ENCODE results near the gene RPL35A. TPM values are rescaled to one million over a fixed set of nuclear protein-coding genes. Genes with fewer than 3 reads are reported as not detected.
"Not testable (repeated sequence)": the region's sequence is repeated elsewhere in the genome, so short reads cannot be mapped to it uniquely, and the experiment has no call there.

Gene RPL35A
- polyA plus RNA-seq, 2 of the 4 experiments (the other 2 are of a cell fraction) = 930 to 1,060 TPM

GRCh38 chr3:197906023-197906849 is 43.8 kb upstream of the RPL35A start:
- no peak overlapping the region for H3K27ac ChIP-seq
- ATAC-seq (peak; percentile 97 to 99), FAIRE-seq (no peak), DNase-seq (ENCODE audit: low read depth in 1 of 2, low spot score in 1 of 2) (peak; percentile 49 to 84)
- peak overlapping the region; percentile 58 for H3K4me2 ChIP-seq
- 18% methylated on average over 17 of the region's 17 CpGs for WGBS (ENCODE audit: missing lambda C conversion rate)
- POLR2A ChIA-PET = no interaction called here
- H3K4me1 ChIP-seq = no peaks in the 10 kb centered on the region
- CTCF ChIA-PET = interaction anchor here (0.6 to 2.3 kb wide), 16 partner anchors 9 to 174 kb away, joined by 3 to 23 read pairs (median 4); no protein-coding TSS in a partner anchor
- TF ChIP-seq MAFK (IDR thresholded peaks at IDR 0.05; ENCODE audit: partially characterized antibody) (peak; percentile 1), CTCF (IDR thresholded peaks at IDR 0.05) (peak; percentile 75), JUNB (IDR thresholded peaks at IDR 0.05) (no peak), SMC3 (IDR thresholded peaks at IDR 0.05) (peak; percentile 36; the same call in 1 of the 3 replicates), ZSCAN20 (CRISPR knock-in tag; IDR thresholded peaks at IDR 0.05) (no peak), RAD21 (conservative IDR thresholded peaks at IDR 0.05 in 1 of 2, IDR thresholded peaks at IDR 0.05 in 1 of 2) (peak; percentile 80 to 89)
- no peaks in the 10 kb centered on the region for H3K9me3 ChIP-seq
- H3K4me3 ChIP-seq = no peak overlapping the region

GRCh38 chr3:197906850-197907187 is 43.2 kb upstream of the RPL35A start:
- no peak for FAIRE-seq
- no peak for DNase-seq (ENCODE audit: low read depth in 1 of 2, low spot score in 1 of 2)
- no peak overlapping the region for H3K4me2 ChIP-seq
- H3K27ac ChIP-seq = no peak overlapping the region
- ATAC-seq = no peak
- no peaks in the 10 kb centered on the region for H3K4me1 ChIP-seq
- 84% methylated on average over 3 of the region's 3 CpGs for WGBS (ENCODE audit: missing lambda C conversion rate)
- TF ChIP-seq CBX8 (IDR thresholded peaks at IDR 0.05) (no peak), ZSCAN20 (CRISPR knock-in tag; IDR thresholded peaks at IDR 0.05) (no peak), JUN (IDR thresholded peaks at IDR 0.05) (no peak), ELK1 (IDR thresholded peaks at IDR 0.05; ENCODE audit: low read depth, low read length) (no peak)
- ChIA-PET POLR2A (no interaction called here), CTCF (interaction anchor here (0.9 to 2.3 kb wide), 6 partner anchors 8 to 173 kb away, joined by 3 to 23 read pairs (median 6); no protein-coding TSS in a partner anchor)
- H3K9me3 ChIP-seq = no peaks in the 10 kb centered on the region
- H3K4me3 ChIP-seq = no peak overlapping the region

- H3K27ac ChIP-seq = no peak overlapping the region
- 59% methylated on average over 2 of the region's 2 CpGs for WGBS (ENCODE audit: missing lambda C conversion rate)
Observed at GRCh38 chr3:197907196-197907595, 42.8 kb upstream of the RPL35A start.

GRCh38 chr3:197908550-197908949 is 41.4 kb upstream of the RPL35A start:
- H3K4me2 ChIP-seq; ATAC-seq; H3K27ac ChIP-seq; POLR2A ChIA-PET; H3K4me1 ChIP-seq; DNase-seq (ENCODE audit: low read depth in 1 of 2, low spot score in 1 of 2); FAIRE-seq; H3K9me3 ChIP-seq; H3K4me3 ChIP-seq: not testable (repeated sequence)
- WGBS (ENCODE audit: missing lambda C conversion rate) = 75% methylated on average over 2 of the region's 2 CpGs
- CTCF ChIA-PET = interaction anchor here (1.5 kb wide), 1 partner anchor 34 kb away, joined by 3 read pairs; no protein-coding TSS in a partner anchor

More at GRCh38 chr3:197907196-197907595, 42.8 kb upstream of the RPL35A start:
- POLR2A ChIA-PET = no interaction called here
- Histone ChIP-seq H3K4me3 (no peak overlapping the region), H3K9me3 (no peaks in the 10 kb centered on the region), H3K4me2 (no peak overlapping the region), H3K4me1 (no peaks in the 10 kb centered on the region)
- TF ChIP-seq KDM5A (IDR thresholded peaks at IDR 0.05) (no peak), BHLHE40 (IDR thresholded peaks at IDR 0.05; ENCODE audit: low read depth, low read length) (no peak), RARB (CRISPR knock-in tag; IDR thresholded peaks at IDR 0.05) (no peak), CEBPB (IDR thresholded peaks at IDR 0.05) (no peak), USF2 (IDR thresholded peaks at IDR 0.05) (no peak), RNF2 (IDR thresholded peaks at IDR 0.05; ENCODE audit: borderline replicate concordance, low read depth) (no peak), PHF8 (IDR thresholded peaks at IDR 0.05; ENCODE audit: borderline replicate concordance, low read depth) (no peak), RFX5 (IDR thresholded peaks at IDR 0.05) (no peak), FOXS1 (CRISPR knock-in tag; IDR thresholded peaks at IDR 0.05) (no peak), FOSB (CRISPR knock-in tag; IDR thresholded peaks at IDR 0.05) (no peak), ELK1 (IDR thresholded peaks at IDR 0.05; ENCODE audit: low read depth, low read length) (no peak), RCOR1 (IDR thresholded peaks at IDR 0.05; ENCODE audit: low read depth, low read length) (no peak), CHD4 (IDR thresholded peaks at IDR 0.05; ENCODE audit: borderline replicate concordance) (no peak), TP53 (CRISPR knock-in tag; IDR thresholded peaks at IDR 0.05) (no peak), ZFP36 (IDR thresholded peaks at IDR 0.05; ENCODE audit: borderline replicate concordance, partially characterized antibody) (no peak), HEYL (CRISPR knock-in tag; IDR thresholded peaks at IDR 0.05) (no peak), PBX3 (IDR thresholded peaks at IDR 0.05) (no peak), HOXA7 (CRISPR knock-in tag; IDR thresholded peaks at IDR 0.05) (no peak), EP300 (IDR thresholded peaks at IDR 0.05) (no peak)
- ATAC-seq (peak in 1 of 2 experiments; percentile 13; a peak in 1 of 6 replicates), DNase-seq (ENCODE audit: low read depth in 1 of 2, low spot score in 1 of 2) (no peak), FAIRE-seq (no peak)
- CTCF ChIA-PET = interaction anchor here (0.9 to 2.3 kb wide), 5 partner anchors 8 to 36 kb away, joined by 3 to 23 read pairs (median 7); no protein-coding TSS in a partner anchor
